HG03565 (cell line): ENCODE results near the gene STK4.
"Not testable (repeated sequence)": the region's sequence is repeated elsewhere in the genome, so short reads cannot be mapped to it uniquely, and the experiment has no call there.

ENCODE experiments used
- ATAC-seq: cut with Tn5 transposase; IDR thresholded peaks from one replicate; pipeline ENCODE4 v1.9.1; 2021; ENCODE audit warnings: mild to moderate bottlenecking, moderate library complexity; ENCODE audit not compliant: unreplicated experiment

The STK4 gene

GRCh38 chr20:45051204-45052060 is 85.1 kb downstream of the STK4 start:
- ATAC-seq, result peak; percentile 39

GRCh38 chr20:45052698-45053429 is 86.6 kb downstream of the STK4 start:
- peak; percentile 42 for ATAC-seq

- no peak for ATAC-seq
Measured at GRCh38 chr20:45053430-45054351, 87.4 kb downstream of the STK4 start.

GRCh38 chr20:45055056-45055455 is 88.7 kb downstream of the STK4 start:
- ATAC-seq, result no peak

GRCh38 chr20:45056473-45057173 is 90.3 kb downstream of the STK4 start:
- no peak for ATAC-seq

- ATAC-seq, result no peak
Measured at GRCh38 chr20:45058168-45058850, 92.0 kb downstream of the STK4 start.

GRCh38 chr20:45059022-45059728 is 92.9 kb downstream of the STK4 start:
- ATAC-seq, result no peak

GRCh38 chr20:45060294-45060693 is 94.0 kb downstream of the STK4 start:
- no peak for ATAC-seq

- no peak for ATAC-seq
Measured at GRCh38 chr20:45061244-45061643, 94.9 kb downstream of the STK4 start.

- not testable (repeated sequence) for ATAC-seq
Measured at GRCh38 chr20:45063107-45063506, 96.8 kb downstream of the STK4 start.

GRCh38 chr20:45064812-45065211 is 98.5 kb downstream of the STK4 start:
- ATAC-seq, result no peak

GRCh38 chr20:45066372-45066771 is 100.1 kb downstream of the STK4 start:
- ATAC-seq, result no peak

- no peak for ATAC-seq
Measured at GRCh38 chr20:45067087-45067486, 100.8 kb downstream of the STK4 start.

GRCh38 chr20:45067558-45067957 is 101.2 kb downstream of the STK4 start:
- no peak for ATAC-seq

GRCh38 chr20:45069261-45069660 is 102.9 kb downstream of the STK4 start:
- ATAC-seq, result no peak

- no peak for ATAC-seq
Measured at GRCh38 chr20:45070932-45071632, 104.8 kb downstream of the STK4 start.

- ATAC-seq, result no peak
Measured at GRCh38 chr20:45072066-45072465, 105.8 kb downstream of the STK4 start.

- ATAC-seq, result no peak
Measured at GRCh38 chr20:45073221-45073620, 106.9 kb downstream of the STK4 start.

GRCh38 chr20:45077559-45077958 is 111.2 kb downstream of the STK4 start:
- ATAC-seq, result no peak
